HepG2 (cell line): ENCODE data around the gene ARHGEF26.

Experiments
- EZH2 ChIP-seq: conservative IDR thresholded peaks from 2 replicates; pipeline ENCODE4 v1.6.1; 2012; ENCODE audit warnings: mild to moderate bottlenecking, low read depth, low read length, moderate library complexity
- TARDBP ChIP-seq: sonication (generic); formaldehyde crosslinking; IDR thresholded peaks from 2 replicates; pipeline ENCODE4 v1.8.0; 2022; ENCODE audit warnings: mild to moderate bottlenecking, missing genetic modification reagents
- TF ChIP-seq, protein P1 (sequence below): sonication (generic); formaldehyde crosslinking; IDR thresholded peaks from 2 replicates; pipeline ENCODE4 v1.5.0; 2020; ENCODE audit warnings: mild to moderate bottlenecking, missing genetic modification reagents, moderate library complexity
- TF ChIP-seq, protein P2 (sequence below): sonication (generic); formaldehyde crosslinking; conservative IDR thresholded peaks from 2 replicates; pipeline ENCODE4 v1.8.0; 2022; ENCODE audit warnings: mild to moderate bottlenecking, moderate library complexity, missing genetic modification reagents

DNA sequence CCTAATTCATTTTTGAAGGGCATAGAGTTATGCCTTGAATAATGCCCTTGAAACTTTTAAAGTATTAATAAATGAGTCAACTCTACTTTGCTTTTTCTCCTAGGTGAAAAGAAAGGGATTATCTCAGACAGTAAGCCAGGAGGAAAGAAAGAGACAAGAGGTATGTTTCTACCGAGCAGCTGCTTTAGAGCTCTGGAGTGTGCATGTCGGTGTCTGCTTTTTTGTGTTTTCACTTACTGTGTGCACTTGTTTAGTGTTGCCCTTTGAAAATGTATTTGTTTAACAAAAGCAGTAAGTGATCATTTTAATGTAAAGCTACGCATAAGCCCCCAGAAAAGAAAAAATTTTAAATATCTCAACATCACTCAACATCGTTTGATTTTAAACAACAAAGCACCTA, 28.1 kb downstream of the ARHGEF26 start:
- TF ChIP-seq EZH2 (no peak), TARDBP (CRISPR knock-in tag) (no peak)
- TF ChIP-seq, protein P1, sequence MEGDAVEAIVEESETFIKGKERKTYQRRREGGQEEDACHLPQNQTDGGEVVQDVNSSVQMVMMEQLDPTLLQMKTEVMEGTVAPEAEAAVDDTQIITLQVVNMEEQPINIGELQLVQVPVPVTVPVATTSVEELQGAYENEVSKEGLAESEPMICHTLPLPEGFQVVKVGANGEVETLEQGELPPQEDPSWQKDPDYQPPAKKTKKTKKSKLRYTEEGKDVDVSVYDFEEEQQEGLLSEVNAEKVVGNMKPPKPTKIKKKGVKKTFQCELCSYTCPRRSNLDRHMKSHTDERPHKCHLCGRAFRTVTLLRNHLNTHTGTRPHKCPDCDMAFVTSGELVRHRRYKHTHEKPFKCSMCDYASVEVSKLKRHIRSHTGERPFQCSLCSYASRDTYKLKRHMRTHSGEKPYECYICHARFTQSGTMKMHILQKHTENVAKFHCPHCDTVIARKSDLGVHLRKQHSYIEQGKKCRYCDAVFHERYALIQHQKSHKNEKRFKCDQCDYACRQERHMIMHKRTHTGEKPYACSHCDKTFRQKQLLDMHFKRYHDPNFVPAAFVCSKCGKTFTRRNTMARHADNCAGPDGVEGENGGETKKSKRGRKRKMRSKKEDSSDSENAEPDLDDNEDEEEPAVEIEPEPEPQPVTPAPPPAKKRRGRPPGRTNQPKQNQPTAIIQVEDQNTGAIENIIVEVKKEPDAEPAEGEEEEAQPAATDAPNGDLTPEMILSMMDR (CRISPR knock-in tag) = no peak
- TF ChIP-seq, protein P2, sequence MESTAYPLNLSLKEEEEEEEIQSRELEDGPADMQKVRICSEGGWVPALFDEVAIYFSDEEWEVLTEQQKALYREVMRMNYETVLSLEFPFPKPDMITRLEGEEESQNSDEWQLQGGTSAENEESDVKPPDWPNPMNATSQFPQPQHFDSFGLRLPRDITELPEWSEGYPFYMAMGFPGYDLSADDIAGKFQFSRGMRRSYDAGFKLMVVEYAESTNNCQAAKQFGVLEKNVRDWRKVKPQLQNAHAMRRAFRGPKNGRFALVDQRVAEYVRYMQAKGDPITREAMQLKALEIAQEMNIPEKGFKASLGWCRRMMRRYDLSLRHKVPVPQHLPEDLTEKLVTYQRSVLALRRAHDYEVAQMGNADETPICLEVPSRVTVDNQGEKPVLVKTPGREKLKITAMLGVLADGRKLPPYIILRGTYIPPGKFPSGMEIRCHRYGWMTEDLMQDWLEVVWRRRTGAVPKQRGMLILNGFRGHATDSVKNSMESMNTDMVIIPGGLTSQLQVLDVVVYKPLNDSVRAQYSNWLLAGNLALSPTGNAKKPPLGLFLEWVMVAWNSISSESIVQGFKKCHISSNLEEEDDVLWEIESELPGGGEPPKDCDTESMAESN (CRISPR knock-in tag) = no peak
